ENCODE data around the gene TRAK1.

- no peak for TF ChIP-seq CTCF (IDR thresholded peaks at IDR 0.05; ENCODE audit: poor library complexity)
- no peak for TF ChIP-seq EZH2phosphoT487 (IDR thresholded peaks at IDR 0.05; ENCODE audit: low read depth, severe bottlenecking, unreplicated experiment)
- TF ChIP-seq EZH2 (IDR thresholded peaks at IDR 0.05; ENCODE audit: borderline replicate concordance) = no peak
These were observed 52.3 kb downstream of the TRAK1 start for GRCh38 chr3:42143440-42143839.
